CD4-positive, alpha-beta T cell treated with Interleukin-4 for 1 hour (primary cell): Measurements from ENCODE around the gene RPL7A.
"Not testable (repeated sequence)": the region's sequence is repeated elsewhere in the genome, so short reads cannot be mapped to it uniquely, and the experiment has no call there.

Experiments used
- DNase-seq, 2 donors: peaks; one replicate each; pipeline ENCODE4 v3.0.0-alpha.2; 2020 to 2022

RPL7A gene

GRCh38 chr9:133329306-133330156 lies 18.5 kb upstream of the RPL7A start:
- DNase-seq = not testable (repeated sequence)

GRCh38 chr9:133331221-133331620 lies 16.8 kb upstream of the RPL7A start:
- no peak for DNase-seq

DNA sequence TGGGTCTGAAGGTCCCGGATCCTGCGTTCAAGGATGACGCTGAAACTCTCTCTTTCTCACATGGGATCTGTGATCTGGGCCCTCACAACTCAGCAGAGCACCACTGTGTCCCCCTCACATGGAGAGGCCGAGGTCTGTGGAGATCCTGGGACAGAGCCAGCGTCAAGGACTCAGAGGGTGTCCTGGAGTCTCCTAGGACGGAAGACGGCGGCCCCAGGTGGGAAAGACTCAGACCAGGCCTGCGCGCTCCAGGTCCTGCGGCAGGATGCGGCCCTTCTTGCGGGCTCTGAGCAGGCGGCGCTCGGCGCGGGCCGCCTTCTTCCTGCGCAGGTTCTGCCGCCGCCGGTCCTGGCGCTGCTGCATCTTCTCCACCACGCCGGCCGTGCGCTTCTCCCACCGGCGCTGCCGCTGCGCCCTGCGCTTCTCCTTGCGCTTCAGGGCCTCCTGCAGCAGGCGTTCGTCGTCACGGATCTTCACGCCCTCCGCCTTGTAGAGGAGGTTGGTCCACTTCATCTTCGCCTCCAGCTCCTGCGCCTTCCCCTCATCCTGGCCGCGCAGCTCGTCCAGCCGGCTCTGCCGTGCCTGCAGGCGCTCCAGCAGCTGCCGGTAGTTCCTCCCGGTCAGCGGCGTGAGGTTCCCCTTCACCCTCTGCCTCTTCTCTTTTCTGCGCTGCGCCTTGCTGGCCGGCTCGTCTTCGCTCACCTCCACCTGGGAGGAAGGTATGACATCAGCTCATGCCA lies 16.2 kb upstream of the RPL7A start:
- DNase-seq = no peak

DNA sequence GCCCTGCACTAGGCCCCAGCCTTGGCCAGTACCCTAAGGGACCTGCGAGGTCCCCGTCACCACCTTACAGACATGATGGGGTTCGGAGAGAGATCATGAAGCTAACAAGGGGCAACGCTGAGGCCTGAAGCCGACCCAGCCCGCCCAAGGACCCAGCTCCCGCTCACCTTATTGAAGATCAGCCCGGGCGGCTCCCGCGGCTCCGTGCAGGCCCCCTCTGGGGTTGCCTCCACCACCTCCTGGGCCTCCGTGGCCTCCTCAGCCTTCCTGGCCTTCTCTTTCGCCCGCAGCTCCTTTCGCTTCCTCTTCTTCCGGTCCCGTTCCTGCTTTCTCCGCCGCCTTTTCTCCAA lies 15.7 kb upstream of the RPL7A start:
- DNase-seq = no peak

DNA sequence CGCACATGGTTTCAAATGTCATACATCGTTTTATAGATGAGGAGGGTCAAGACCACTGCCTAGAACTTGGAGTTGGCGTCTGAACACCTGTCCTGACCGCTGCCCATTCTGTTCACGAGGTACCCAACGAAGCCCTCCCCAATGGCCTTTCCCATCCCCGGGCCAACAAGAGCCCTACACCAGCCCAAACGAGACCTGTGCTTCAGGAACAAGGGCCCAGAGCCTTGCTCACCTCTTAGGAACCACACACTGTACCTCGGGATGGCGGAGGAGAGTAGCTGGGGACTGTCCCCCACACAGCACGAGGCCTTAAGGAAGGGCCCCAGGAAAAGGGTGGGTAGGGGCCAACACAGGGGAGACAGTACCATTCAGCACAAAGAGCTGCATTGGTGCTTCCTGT lies 15.0 kb upstream of the RPL7A start:
- no peak for DNase-seq

- DNase-seq = no peak
These were observed 14.5 kb upstream of the RPL7A start for GRCh38 chr9:133333566-133333965.

DNA sequence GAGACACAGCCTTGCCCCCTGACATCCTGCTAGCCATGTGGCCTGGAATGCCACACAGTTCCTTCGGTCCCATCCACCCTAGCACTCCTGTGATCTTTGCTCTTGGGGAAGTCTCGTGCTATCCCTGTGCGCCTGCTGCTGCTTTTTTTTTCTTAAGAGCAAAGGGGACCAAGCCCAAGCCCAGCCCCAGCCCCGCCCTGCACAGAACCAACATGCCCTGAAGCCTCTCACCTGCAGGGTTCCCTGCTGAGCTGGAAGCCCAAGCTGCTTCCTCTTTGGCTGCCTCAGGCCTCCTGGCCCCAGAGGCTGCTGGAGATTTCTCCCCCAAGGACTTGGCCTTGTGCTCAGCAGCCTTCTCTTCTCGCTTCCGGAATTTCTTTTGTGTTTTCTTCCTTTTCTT lies 13.9 kb upstream of the RPL7A start:
- no peak for DNase-seq

DNA sequence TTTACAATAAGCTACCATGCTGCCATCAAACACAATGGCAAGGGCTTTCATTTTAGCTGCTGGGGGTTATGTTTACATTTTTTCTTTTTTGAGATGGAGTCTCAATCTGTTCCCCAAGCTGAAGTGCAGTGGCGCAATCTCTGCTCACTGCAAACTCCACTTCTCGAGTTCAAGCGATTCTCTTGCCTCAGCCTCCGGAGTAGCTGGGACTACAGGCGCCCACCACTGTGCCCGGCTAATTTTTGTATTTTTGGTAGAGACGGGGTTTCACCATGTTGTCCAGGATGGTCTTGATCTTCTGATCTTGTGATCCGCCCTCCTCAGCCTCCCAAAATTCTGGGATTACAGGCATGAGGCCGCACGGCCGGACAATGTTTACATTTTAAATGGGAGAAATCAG lies 13.1 kb upstream of the RPL7A start:
- not testable (repeated sequence) for DNase-seq

DNA sequence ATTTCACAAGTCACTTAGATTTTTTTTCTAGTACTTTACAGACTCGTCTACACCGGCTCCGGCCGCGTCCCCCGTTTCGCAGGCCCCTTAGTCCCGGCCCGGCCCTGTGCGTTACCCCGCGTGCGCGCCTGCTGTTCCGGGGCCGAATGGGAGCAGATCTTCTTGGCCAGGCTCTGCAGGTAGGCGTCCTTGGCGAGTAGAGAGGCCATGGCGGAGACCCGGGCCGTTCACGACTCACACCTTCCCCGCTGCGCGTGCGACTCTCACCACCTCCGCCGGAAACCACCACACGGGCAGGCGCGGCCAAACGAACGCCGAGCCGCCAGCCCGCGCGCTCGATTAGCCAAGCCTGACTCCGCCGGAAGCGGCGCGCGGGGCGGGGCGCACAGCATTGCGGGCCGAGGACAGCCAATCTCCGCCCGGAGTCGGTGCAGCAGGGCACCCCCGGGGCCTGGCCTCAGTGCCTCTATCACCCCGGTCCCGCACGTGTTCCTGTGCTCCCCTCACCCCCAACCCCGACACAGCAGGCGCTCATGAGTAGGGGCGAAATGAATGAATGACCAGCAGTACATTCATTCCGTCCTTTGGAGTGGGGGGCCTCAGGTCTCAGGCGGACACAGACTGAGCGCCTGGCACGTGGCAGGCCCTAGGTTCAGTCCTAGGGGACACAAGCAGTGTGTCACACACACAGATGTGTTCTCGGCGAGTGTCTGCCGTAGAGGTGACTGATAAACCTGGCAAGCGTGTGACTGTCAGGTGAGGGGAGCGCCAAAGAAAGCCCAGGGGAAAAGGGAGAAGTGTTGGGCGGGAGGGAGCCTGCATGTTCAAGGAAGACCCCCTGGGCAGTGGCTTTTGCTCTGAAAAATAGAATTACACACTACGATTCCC lies 11.8 kb upstream of the RPL7A start, which contains the start of gene SURF6:
Gene SURF6, minus strand, starts transcription at position 265 of the 888 bp plus-strand sequence. Its CDS starts 56 bp downstream, at position 209.
- DNase-seq = peak; percentile 91 to 94

GRCh38 chr9:133339641-133340040 lies 8.4 kb upstream of the RPL7A start:
- DNase-seq = no peak

DNA sequence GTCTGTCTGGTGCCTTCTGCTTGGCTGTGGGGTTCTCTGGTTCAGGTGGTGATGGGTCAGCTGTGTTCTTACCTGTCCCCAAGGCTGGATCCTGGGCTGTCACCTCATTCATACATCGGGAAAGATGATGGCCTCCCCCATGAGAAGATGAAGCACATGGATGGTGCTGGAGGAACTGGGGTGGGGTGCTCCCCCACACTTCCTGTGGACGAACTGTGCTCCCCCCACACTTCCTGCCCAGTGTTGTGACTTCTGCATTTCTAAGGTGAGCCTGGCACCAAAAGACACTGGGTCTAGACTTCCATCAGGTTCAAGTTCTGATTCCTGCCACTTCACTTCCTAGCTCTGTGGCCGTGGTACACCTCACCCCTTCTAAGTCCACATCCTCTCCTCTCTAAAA lies 7.8 kb upstream of the RPL7A start:
- no peak for DNase-seq

- no peak for DNase-seq
These were observed 7.1 kb upstream of the RPL7A start for GRCh38 chr9:133340916-133341315.

DNA sequence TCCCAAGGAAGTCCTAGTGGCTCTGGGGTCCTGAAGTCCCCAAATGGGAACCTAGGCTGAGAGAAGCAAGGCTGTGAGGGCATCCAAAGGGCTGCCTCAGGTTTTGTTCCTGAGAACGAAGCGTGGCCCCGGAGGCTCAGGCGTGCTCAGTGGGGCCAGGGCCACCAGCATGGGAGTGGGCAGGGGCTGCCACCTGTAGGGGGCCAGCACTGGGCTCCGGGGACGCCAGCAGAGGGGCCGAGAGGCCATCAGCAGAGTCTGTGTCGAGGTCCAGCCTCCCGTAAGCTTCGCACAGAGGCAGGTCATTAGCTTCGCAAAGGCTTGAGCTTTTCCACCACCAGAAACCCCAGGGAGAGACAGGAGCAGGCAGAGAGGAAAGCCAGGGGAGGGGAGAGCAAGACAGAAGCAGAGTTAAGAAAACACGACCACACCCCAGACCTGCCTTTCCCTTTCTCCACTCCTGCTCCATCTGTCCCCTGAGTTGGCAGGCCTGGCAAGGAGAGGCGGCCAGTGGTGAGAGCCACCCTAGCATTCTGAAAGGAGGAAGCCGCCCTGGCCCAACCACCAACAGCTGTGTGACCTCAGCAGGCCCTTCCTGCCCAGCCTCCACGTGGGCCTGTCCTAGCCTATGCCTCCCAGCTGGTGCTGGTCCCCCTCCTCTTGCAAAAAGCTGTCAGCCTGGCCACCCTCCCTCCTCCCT lies 6.5 kb upstream of the RPL7A start:
- peak in 1 of 2 donors; percentile 47 for DNase-seq

GRCh38 chr9:133342069-133342406 lies 6.0 kb upstream of the RPL7A start:
- DNase-seq = no peak

DNA sequence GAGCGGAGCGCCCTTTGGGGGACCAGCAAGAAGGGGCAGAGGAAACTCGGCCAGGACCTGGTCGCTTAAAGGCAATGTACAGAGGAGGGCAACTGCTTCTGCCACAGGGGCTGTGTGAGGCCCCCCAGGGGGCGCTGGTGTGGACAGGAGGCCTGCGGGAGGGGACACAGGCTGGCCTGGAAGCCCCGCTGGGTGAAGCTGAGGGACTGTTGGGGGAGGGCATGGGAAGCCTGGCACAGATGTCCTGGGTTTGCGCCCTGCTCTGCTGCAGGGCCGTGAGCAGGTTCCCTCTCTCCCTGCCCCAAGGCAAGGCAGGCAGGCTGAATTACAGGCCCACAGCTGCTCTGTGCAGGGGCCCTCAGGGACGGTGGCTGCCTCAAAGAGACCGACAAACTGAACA lies 5.4 kb upstream of the RPL7A start:
- DNase-seq = no peak

- DNase-seq = no peak
These were observed 3.9 kb upstream of the RPL7A start for GRCh38 chr9:133344071-133344470.

DNA sequence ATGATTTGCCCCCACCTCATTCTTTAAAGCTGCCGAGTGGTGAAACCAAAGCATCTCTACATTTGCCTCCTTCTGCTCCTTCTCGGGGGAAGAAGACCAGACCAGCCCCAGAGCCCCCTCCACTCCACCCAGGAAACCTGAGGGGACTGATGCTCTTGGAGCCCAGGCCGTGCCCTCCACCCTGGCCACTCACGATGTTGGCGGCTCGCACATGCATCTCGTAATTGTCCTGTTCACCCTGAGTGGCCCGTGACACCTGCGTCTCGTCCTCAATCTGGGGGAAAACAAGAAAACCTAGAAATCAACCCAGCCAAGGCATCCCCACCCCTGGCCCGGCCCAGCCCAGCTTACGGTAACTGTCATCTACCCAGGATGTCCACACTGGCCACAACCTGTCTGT lies 3.0 kb upstream of the RPL7A start:
- DNase-seq = no peak

DNA sequence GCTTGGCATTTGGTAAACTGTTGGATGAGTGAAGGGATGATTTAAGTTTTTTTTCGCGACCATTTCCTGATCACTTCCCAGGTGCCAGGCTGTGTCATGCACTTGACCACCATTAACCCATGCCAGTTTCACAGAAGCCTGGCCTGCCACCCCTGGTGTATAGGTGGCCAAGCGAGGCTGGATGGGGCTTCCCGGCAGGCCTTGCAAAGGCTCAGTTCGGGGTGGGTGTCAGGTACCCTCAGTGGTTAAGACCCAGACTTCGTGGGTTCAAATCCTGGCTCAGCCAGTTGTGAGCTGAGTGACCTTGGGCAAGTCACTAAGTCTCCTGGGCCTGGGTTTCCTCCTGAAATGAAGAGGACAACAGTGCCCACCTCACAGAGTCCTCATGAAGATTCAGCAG lies 2.4 kb upstream of the RPL7A start:
- DNase-seq = no peak

DNA sequence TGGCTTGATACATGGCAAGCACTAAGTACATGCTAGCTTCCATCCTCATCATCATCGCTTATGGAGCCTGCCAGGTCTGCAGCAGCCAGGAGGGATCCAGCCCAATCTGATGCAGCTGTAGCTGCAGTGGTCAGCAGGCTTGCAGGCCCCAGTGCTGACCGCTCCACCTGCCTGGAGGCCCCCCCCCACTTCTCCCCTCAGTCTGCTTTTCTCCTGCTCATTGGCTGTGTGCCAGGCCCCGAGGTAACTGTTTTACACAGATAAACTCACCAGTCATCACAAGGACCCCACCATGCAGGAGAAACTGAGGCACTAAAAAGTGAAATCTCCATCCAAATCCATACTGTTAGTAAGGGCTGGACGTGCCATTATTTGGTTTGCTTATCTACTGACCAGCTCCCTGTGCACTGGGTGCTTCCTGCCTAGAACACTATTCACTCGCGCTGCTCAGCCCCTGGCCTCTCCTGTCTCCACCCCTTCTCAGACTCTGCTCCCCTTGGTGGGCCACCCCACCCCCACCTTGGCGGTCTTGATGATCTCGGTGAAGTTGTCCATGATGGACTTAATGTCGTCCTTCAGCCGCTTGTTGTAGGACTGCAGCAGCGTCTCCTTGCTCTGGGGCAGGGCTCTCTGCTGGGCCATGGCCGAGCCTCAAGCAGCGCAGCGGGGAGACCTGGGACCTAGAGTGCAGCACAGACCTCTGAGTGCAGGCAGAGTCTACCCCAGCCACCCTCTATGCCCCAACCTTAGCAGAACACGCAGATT lies 1.8 kb upstream of the RPL7A start:
- no peak for DNase-seq

GRCh38 chr9:133347515-133347984 lies 468 bp upstream of the RPL7A start:
- DNase-seq = peak; percentile 61 to 71

DNA sequence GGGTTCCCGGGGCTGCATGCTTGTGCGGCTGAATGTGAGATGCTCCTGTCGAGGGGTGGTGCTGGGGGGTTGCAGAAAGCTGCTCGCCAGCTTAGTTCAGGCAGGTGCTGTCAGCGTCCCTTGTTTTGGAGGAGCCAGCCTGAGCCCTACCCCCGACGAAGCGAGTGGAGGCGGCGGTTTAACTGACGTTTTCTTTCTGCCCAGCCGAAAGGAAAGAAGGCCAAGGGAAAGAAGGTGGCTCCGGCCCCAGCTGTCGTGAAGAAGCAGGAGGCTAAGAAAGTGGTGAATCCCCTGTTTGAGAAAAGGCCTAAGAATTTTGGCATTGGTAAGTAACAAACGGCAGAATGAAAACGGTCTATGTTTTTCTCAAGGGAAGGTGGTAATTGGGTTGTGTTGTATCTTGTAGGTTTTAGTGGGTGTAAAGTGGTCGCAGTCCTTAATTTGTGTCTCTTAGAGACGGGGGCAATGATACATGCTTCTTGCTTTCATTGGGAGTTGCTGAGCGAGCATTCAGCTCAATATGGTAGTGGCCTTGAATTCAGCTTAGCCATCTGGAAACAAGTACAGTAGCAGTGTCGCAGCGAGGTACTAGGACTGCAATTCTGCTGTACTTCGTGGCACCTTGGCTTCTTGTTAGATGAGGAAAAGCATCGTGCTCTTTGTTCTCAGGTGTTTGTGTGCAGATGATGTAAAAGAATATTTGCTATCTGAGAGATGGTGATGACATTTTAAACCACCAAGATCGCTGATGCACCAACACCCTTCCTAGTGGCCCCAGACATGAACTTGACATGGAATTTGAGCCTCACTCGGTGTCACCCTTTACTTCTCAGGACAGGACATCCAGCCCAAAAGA lies 928 bp downstream of the RPL7A start:
- DNase-seq = no peak
